Suprapubic skin (tissue), 4 donors: ENCODE results near the gene AQP12A. TPM values are rescaled to one million over a fixed set of nuclear protein-coding genes. Genes with fewer than 3 reads are reported as not detected.
A peak's percentile ranks its signal among the peaks of the same experiment; 100 is the strongest.
"Not testable (repeated sequence)": the region's sequence is repeated elsewhere in the genome, so short reads cannot be mapped to it uniquely, and the experiment has no call there.

Experiments used
- DNase-seq, 2 donors: peaks; one replicate each; pipeline ENCODE4 v3.0.0-alpha.2; 2019; ENCODE audit warnings: low spot score in 2 of 2
- H3K27ac ChIP-seq: fragments of 200-600 bp; sonication (generic); one replicate; pipeline ENCODE4 v1.5.1; 2019
- H3K27me3 ChIP-seq: fragments of 200-600 bp; sonication (generic); one replicate; pipeline ENCODE4 v1.5.1; 2019
- H3K36me3 ChIP-seq: fragments of 200-600 bp; sonication (generic); one replicate; pipeline ENCODE4 v1.5.1; 2019
- H3K4me1 ChIP-seq: fragments of 200-600 bp; sonication (generic); one replicate; pipeline ENCODE4 v1.5.1; 2019
- H3K4me3 ChIP-seq: fragments of 200-600 bp; sonication (generic); one replicate; pipeline ENCODE4 v1.5.1; 2019; ENCODE audit warnings: mild to moderate bottlenecking
- H3K9me3 ChIP-seq: fragments of 200-600 bp; sonication (generic); one replicate; pipeline ENCODE4 v1.5.1; 2019
- CTCF ChIP-seq, 2 donors: fragments of 200-600 bp in 1 of 2; fragments of 450-650 bp in 1 of 2; sonication (generic) in 1 of 2; IDR thresholded peaks; one replicate each; pipeline ENCODE4 v1.5.1; 2016 to 2019; ENCODE audit warnings: antibody characterized with exemption in 2 of 2, mild to moderate bottlenecking in 1 of 2, moderate library complexity in 1 of 2
- EP300 ChIP-seq: sonication (generic); formaldehyde crosslinking; IDR thresholded peaks from one replicate; pipeline ENCODE4 v1.6.1; 2017; ENCODE audit warnings: antibody characterized with exemption
- POLR2A ChIP-seq, 2 donors: fragments of 450-650 bp; IDR thresholded peaks; one replicate each; pipeline ENCODE4 v1.6.1; 2017; ENCODE audit warnings: antibody characterized with exemption in 2 of 2, mild to moderate bottlenecking in 2 of 2, moderate library complexity in 2 of 2
- POLR2AphosphoS5 ChIP-seq, 3 donors: sonication (generic); formaldehyde crosslinking; IDR thresholded peaks; one replicate each; pipeline ENCODE4 v1.6.1; 2017; ENCODE audit warnings: antibody characterized with exemption in 3 of 3
- WGBS: methylation state at CpG from one replicate; pipeline ENCODE4 v1.1.5; 2018; 5-methylcytosine and 5-hydroxymethylcytosine counted together
- total RNA-seq, 4 donors: library from RNA; depleted of rRNA; stranded (reverse); fragments of >200 nt; gene quantifications; one replicate each; pipeline ENCODE4 v1.1.0, GENCODE V29; 2016

Gene AQP12A
- total RNA-seq, 4 donors from 2014 or later = not detected

- Histone ChIP-seq H3K4me1 (no peaks in the 10 kb centered on the region), H3K9me3 (no peaks in the 10 kb centered on the region), H3K27me3 (peaks cover 9% of the 10 kb centered on the region), H3K4me3 (no peak overlapping the region), H3K27ac (no peak overlapping the region), H3K36me3 (no peaks in the 10 kb centered on the region)
- TF ChIP-seq EP300 (no peak), POLR2AphosphoS5 (IDR thresholded peaks at IDR 0.05) (no peak), CTCF (IDR thresholded peaks at IDR 0.05) (no peak), POLR2A (IDR thresholded peaks at IDR 0.05) (no peak)
- WGBS = 73% methylated on average over 5 of the region's 11 CpGs
- no peak for DNase-seq
Observed at GRCh38 chr2:240689975-240690374, 1.7 kb upstream of the AQP12A start.

GRCh38 chr2:240690421-240691074 is 1.1 kb upstream of the AQP12A start:
- H3K36me3 ChIP-seq, H3K27ac ChIP-seq, H3K9me3 ChIP-seq, H3K27me3 ChIP-seq, DNase-seq, H3K4me3 ChIP-seq, H3K4me1 ChIP-seq: not testable (repeated sequence)
- 74% methylated on average over 6 of the region's 18 CpGs for WGBS

GRCh38 chr2:240691075-240691427 is 615 bp upstream of the AQP12A start:
- H3K36me3 ChIP-seq, H3K4me3 ChIP-seq, H3K27me3 ChIP-seq, H3K27ac ChIP-seq, H3K9me3 ChIP-seq, H3K4me1 ChIP-seq: not testable (repeated sequence)
- DNase-seq = peak in 1 of 2 donors; percentile 20
- WGBS = no CpG with 5 or more reads among the region's 2 CpGs

- H3K4me3 ChIP-seq, H3K4me1 ChIP-seq, H3K9me3 ChIP-seq, H3K27ac ChIP-seq, H3K27me3 ChIP-seq, H3K36me3 ChIP-seq: not testable (repeated sequence)
- DNase-seq = peak in 1 of 2 donors; percentile 43
- 100% methylated on average over 1 of the region's 34 CpGs for WGBS
Observed at GRCh38 chr2:240692583-240693561, 1.2 kb downstream of the AQP12A start.

- not testable (repeated sequence) for H3K9me3 ChIP-seq
- no CpG with 5 or more reads among the region's 12 CpGs for WGBS
Observed at GRCh38 chr2:240694304-240694703, 2.6 kb downstream of the AQP12A start.

GRCh38 chr2:240695593-240695992 is 3.9 kb downstream of the AQP12A start:
- H3K4me3 ChIP-seq, H3K27ac ChIP-seq, H3K36me3 ChIP-seq, H3K4me1 ChIP-seq, H3K27me3 ChIP-seq, DNase-seq, H3K9me3 ChIP-seq: not testable (repeated sequence)
- WGBS = no CpG with 5 or more reads among the region's 19 CpGs

More at GRCh38 chr2:240694304-240694703, 2.6 kb downstream of the AQP12A start:
- not testable (repeated sequence) for H3K27me3 ChIP-seq, DNase-seq, H3K4me1 ChIP-seq, H3K4me3 ChIP-seq, H3K36me3 ChIP-seq, H3K27ac ChIP-seq

GRCh38 chr2:240696469-240696868 is 4.8 kb downstream of the AQP12A start:
- not testable (repeated sequence) for H3K27ac ChIP-seq, DNase-seq, H3K4me1 ChIP-seq, H3K9me3 ChIP-seq, H3K36me3 ChIP-seq, H3K4me3 ChIP-seq
- H3K27me3 ChIP-seq = peaks cover 17% of the 10 kb centered on the region
- no CpG with 5 or more reads among the region's 13 CpGs for WGBS

- WGBS = no CpG with 5 or more reads among the region's 33 CpGs
- not testable (repeated sequence) for H3K36me3 ChIP-seq, H3K27ac ChIP-seq, H3K4me1 ChIP-seq, H3K4me3 ChIP-seq, H3K9me3 ChIP-seq
- H3K27me3 ChIP-seq = peaks cover 41% of the 10 kb centered on the region
- peak; percentile 48 to 59 for DNase-seq
Observed at GRCh38 chr2:240698852-240699561, 7.3 kb downstream of the AQP12A start.

GRCh38 chr2:240699835-240700234 is 8.2 kb downstream of the AQP12A start:
- 40% methylated on average over 1 of the region's 8 CpGs for whole genome bisulfite sequencing
- not testable (repeated sequence) for H3K36me3 ChIP-seq, H3K27ac ChIP-seq, H3K4me1 ChIP-seq, H3K4me3 ChIP-seq, H3K9me3 ChIP-seq
- H3K27me3 ChIP-seq = peaks cover 48% of the 10 kb centered on the region
- peak in 1 of 2 donors; percentile 29 for DNase-seq

GRCh38 chr2:240700616-240701015 is 8.9 kb downstream of the AQP12A start:
- not testable (repeated sequence) for H3K9me3 ChIP-seq, H3K36me3 ChIP-seq, H3K27ac ChIP-seq, DNase-seq, H3K4me3 ChIP-seq, H3K4me1 ChIP-seq
- 36% methylated on average over 13 of the region's 21 CpGs for WGBS
- peaks cover 54% of the 10 kb centered on the region for H3K27me3 ChIP-seq
